Lung microvascular endothelial cell (primary cell): ENCODE measurements around the gene GMPPA. TPM values are rescaled to one million over a fixed set of nuclear protein-coding genes. Genes with fewer than 3 reads are reported as not detected.

Source experiments
- DNase-seq, 2 donors: peaks; one replicate each; pipeline versions ENCODE4 v3.0.0 to v3.0.0-alpha.2; 2010; ENCODE audit warnings: low read depth in 2 of 2
- total RNA-seq: library from RNA; depleted of rRNA; stranded (reverse); fragments of >200 nt; gene quantifications from 2 replicates; pipeline ENCODE4 v1.2.1, GENCODE V29; 2014

GMPPA gene
- total RNA-seq, 1 donor from 2014 or later, result 22.2 TPM

GRCh38 chr2:219467736-219468075, 31.0 kb upstream of the GMPPA start:
- DNase-seq, result no peak

- no peak for DNase-seq
Measured at GRCh38 chr2:219468410-219469185, 30.1 kb upstream of the GMPPA start.

GRCh38 chr2:219469186-219469724, 29.4 kb upstream of the GMPPA start:
- DNase-seq, result peak in 1 of 2 donors; percentile 27

- DNase-seq, result no peak
Measured at GRCh38 chr2:219470429-219470828, 28.3 kb upstream of the GMPPA start.

- no peak for DNase-seq
Measured at GRCh38 chr2:219471476-219472371, 27.0 kb upstream of the GMPPA start.

- no peak for DNase-seq
Measured at GRCh38 chr2:219472629-219473187, 26.0 kb upstream of the GMPPA start.

GRCh38 chr2:219473511-219473910, 25.2 kb upstream of the GMPPA start:
- no peak for DNase-seq

- no peak for DNase-seq
Measured at GRCh38 chr2:219474285-219475060, 24.2 kb upstream of the GMPPA start.

GRCh38 chr2:219475278-219475677, 23.4 kb upstream of the GMPPA start:
- DNase-seq, result no peak

GRCh38 chr2:219475697-219476651, 22.7 kb upstream of the GMPPA start:
- peak; percentile 50 to 57 for DNase-seq

GRCh38 chr2:219476652-219477151, 22.0 kb upstream of the GMPPA start:
- DNase-seq, result no peak

- no peak for DNase-seq
Measured at GRCh38 chr2:219477179-219477578, 21.5 kb upstream of the GMPPA start.

GRCh38 chr2:219477815-219478214, 20.9 kb upstream of the GMPPA start:
- no peak for DNase-seq

- DNase-seq, result no peak
Measured at GRCh38 chr2:219478916-219479315, 19.8 kb upstream of the GMPPA start.

GRCh38 chr2:219480004-219480403, 18.7 kb upstream of the GMPPA start:
- no peak for DNase-seq

- DNase-seq, result no peak
Measured at GRCh38 chr2:219482674-219483405, 15.9 kb upstream of the GMPPA start.

GRCh38 chr2:219483451-219484342, 15.0 kb upstream of the GMPPA start:
- no peak for DNase-seq
